COLO829 (cell line): ENCODE measurements around the gene ABL1.

Experiments
- DNase-seq: peaks from one replicate; pipeline ENCODE4 v3.0.0; 2012; ENCODE audit warnings: low spot score

ABL1 gene

GRCh38 chr9:130918826-130919558 is 83.9 kb downstream of the ABL1 start:
- DNase-seq: no peak

- no peak for DNase-seq
Measured at GRCh38 chr9:130919559-130920145, 84.6 kb downstream of the ABL1 start.

GRCh38 chr9:130920233-130920632 is 85.2 kb downstream of the ABL1 start:
- no peak for DNase-seq

GRCh38 chr9:130920762-130921299 is 85.8 kb downstream of the ABL1 start:
- DNase-seq: no peak

- DNase-seq: no peak
Measured at GRCh38 chr9:130921300-130921988, 86.4 kb downstream of the ABL1 start.

- DNase-seq: no peak
Measured at GRCh38 chr9:130921989-130922892, 87.2 kb downstream of the ABL1 start.

- no peak for DNase-seq
Measured at GRCh38 chr9:130922893-130923610, 88.0 kb downstream of the ABL1 start.

GRCh38 chr9:130923611-130924447 is 88.8 kb downstream of the ABL1 start:
- no peak for DNase-seq

- DNase-seq: no peak
Measured at GRCh38 chr9:130924448-130924788, 89.4 kb downstream of the ABL1 start.

GRCh38 chr9:130925050-130925678 is 90.1 kb downstream of the ABL1 start:
- DNase-seq: no peak

GRCh38 chr9:130927338-130927737 is 92.3 kb downstream of the ABL1 start:
- no peak for DNase-seq

- peak; percentile 87 for DNase-seq
Measured at GRCh38 chr9:130927995-130928900, 93.2 kb downstream of the ABL1 start.

- DNase-seq: no peak
Measured at GRCh38 chr9:130929571-130930038, 94.6 kb downstream of the ABL1 start.

GRCh38 chr9:130930132-130930803 is 95.2 kb downstream of the ABL1 start:
- no peak for DNase-seq

GRCh38 chr9:130930804-130931349 is 95.8 kb downstream of the ABL1 start:
- DNase-seq: no peak

GRCh38 chr9:130931508-130932254 is 96.6 kb downstream of the ABL1 start:
- no peak for DNase-seq
